HG02623 (cell line): Measurements from ENCODE around the gene CZIB.

ENCODE experiments used
- ATAC-seq: cut with Tn5 transposase; IDR thresholded peaks from one replicate; pipeline ENCODE4 v1.9.1; 2021; ENCODE audit warnings: moderate library complexity; ENCODE audit not compliant: unreplicated experiment

The CZIB gene

DNA sequence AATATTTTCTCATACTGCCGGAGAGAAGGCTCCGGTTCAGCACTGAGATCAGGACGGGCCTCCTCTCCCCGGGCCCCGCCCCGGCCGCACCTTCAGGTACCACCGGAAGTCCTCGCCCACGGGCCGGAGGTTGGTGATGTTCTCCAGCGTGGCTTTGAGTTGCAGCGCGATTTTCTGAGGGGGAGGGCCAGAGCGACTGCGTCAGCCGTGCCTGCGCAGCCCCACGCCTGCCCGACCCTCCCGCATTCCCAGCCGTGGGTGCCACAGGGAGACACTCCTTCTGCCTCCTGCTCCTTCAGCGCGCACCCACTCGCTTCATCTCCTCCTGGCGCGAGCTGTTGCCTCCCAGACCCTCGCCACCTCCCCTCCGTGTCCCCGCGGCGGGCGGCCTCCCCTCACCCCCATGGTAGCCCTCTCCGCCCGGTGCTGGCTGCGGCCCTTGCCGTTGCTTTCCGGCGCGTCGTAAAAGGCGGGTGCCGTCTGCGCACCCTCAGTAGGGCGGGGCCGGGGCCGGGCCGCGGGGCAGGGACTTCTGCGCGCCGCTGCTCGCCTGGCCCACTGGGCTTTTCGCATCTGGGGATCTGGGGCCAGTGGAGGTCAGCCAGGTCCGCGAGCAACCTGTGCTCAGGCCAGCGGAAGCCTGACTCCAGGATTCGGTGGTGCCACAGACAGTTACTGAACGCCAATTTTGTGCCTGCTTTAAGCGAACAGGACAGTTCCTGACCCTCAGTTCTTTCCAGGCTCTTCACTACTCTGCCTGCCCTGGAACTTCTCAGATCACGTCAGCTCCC lies at the start of gene CZIB:
Gene CZIB, minus strand, starts transcription at position 464 of the 791 bp plus-strand sequence. Its CDS starts 59 bp downstream, at position 405.
- peak; percentile 89 for ATAC-seq

DNA sequence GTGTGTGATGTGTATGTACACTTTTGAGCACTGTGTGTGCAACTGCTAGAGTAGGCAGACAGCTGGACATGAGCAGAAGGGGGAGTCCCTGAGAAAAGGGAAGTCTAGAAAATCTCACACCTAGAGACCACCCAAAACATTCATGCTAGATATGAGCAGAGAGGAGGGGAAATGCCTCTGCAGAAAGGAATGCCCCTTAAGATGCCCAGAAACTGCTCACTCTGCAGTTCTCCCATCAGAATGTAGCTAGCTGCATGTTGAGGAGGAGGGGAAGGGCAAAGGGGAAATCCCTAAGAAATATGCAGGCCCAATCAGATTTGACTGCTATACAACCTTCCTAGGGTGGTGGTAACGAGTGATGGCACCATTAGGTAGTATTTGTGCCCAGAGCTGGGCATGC lies 49.7 kb upstream of the CZIB start:
- ATAC-seq = no peak

DNA sequence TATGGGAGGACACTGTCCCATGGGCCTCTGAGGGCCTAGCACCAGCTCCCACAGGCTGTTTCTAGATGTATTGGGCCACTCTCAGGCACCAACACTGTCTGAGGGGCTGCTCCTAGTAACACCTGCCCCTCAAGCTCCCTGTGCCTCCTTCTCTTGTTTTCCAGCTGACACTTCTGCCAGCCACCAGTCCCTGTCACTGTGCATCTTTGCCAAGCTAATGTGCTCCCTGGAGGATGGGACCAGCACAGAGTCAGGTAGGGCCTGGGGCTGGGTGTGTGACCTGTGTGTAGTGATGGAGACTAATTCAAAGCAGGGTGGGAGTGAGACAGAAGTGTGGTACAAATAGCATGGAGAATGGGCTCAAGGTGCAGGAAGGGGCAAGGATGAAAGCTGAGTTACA lies 47.3 kb upstream of the CZIB start:
- ATAC-seq = no peak

DNA sequence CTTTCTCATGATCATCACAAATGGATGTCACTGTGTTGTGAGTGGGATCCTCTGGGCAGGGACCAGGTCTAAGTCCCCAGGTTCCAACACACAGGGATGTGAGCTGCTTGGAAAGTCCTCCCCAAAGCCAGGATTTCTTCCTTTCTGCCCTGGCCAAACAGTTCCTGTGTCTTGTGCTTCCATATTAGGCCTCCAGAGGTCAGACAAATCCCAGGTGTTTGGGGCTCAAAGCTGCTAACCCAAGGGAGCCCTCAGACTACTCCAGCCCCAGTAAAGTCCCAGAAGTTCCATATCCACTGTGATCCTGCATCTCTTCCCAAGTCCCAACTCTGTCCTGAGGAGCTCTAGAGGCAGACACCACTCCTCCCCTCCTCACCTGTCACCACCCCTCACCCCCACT lies 45.6 kb upstream of the CZIB start:
- no peak for ATAC-seq

DNA sequence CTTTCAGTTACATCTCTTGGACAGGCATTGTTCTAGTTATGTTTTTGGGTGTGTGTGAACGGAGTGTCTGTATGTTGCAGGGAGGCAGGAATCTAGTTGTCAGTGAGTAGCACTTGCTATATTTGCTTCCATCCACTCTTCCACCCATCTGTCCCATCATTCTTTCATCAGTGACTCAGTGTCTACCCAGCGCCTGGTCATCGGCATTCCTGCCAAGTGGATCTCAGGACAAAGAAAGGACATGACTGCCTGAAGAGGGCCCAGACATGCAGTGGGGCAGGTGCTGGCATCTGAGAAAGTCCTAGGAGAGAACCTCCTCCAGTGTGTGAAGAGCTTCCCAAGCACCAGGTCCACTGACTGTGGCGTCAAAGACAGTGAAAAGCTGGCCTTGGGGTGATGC lies 45.1 kb upstream of the CZIB start:
- ATAC-seq = no peak

DNA sequence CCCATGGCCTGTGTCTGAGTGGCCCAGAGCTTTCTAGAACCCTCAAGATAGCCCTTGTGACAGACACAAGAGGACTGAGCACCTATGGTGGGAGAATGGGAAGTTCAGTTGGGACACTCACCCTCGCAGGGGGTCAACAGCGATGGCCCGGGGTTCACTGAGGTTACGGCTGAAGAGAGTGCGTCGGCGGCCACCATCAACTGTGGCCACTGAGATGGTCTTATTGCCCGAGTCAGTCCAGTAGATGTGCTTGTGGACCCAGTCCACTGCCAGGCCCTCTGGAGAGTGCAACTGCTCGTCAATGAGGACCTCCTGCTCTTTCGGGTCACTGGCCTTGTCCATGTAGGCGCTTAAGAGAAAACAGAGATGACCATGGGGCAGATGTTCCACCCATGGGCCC lies 43.6 kb upstream of the CZIB start:
- no peak for ATAC-seq

DNA sequence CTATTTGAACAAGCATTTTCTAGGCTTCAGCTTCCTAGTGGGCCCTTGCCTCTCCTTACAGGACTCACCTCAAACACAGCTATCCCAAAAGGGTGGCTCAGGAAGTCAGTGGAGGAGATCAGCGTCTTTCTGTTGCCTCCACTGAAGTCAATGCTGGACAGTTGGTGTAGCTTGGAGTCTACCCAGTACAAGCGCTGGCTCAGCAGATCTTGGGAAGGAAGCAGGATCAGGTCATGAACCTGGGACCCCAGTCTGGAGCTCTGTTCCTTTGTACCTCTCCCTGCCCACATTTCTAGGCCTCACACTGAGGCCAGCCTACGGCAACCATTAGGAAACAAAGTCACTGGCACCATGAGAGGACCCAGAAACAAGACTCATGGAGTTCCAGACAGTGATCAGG lies 41.6 kb upstream of the CZIB start:
- no peak for ATAC-seq

DNA sequence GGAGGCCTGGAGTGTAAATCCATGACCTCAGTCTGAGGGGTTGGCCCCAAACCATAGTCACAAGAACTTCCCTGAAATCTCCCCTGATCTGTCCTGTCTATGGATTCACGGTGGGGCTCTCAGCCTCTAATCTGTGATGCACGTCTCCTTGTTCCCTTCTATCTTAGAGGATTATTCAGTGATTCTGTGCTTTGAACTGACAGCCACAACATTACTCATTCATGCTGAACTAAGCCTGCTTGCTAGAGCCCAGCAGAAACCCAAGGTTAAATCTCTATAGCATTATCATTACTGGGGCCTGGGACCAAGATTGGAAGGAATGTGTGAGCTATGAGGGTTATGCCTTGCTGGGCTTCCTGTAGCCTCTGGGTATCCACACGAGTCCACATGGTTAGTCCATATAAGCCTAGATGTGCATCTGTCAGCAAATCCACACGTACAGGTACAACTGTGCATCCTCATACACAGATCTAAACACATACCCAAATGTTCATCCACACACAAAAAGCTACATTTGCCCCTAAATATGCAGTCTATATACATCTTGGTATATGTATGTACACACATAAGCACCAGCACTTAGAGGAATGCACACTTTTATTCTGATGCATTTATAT lies 40.3 kb upstream of the CZIB start:
- no peak for ATAC-seq

DNA sequence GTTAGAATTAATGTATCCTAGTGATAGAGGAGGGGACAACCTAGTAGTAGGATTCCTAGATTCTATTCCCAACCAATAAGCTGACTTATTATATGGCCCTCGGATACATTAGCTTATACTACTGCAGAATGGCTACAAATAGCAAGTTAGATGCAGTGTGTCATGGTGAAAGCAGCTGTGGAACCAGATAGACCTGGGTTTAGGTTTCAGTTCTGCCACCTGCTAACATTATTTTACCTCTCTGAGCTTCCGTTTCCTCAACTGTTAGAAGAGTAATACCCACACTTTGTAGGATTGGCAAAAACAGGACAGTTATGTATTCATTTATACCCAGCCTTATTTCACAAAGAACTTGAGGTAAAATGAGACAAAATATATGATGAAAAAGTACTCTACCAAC lies 39.5 kb upstream of the CZIB start:
- no peak for ATAC-seq

DNA sequence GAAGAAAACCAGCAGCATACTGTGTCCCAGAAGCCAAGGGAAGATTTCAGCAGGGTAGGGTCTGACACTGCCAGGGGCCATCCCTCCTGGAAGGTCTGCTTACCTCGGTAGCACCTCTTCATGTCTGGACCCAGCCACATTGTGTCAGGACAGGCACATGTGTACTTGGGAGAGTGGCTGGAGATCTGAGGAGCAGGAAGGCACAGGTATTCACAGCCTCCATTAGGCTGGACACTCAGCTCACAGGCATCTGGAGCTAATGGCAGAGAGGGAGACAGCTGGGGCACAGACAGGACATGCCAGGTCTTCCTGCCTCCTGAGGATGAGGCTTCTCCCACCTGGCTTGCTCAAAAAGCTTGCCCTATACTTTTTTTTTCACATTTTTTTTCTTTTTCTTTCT lies 37.8 kb upstream of the CZIB start:
- ATAC-seq = no peak

DNA sequence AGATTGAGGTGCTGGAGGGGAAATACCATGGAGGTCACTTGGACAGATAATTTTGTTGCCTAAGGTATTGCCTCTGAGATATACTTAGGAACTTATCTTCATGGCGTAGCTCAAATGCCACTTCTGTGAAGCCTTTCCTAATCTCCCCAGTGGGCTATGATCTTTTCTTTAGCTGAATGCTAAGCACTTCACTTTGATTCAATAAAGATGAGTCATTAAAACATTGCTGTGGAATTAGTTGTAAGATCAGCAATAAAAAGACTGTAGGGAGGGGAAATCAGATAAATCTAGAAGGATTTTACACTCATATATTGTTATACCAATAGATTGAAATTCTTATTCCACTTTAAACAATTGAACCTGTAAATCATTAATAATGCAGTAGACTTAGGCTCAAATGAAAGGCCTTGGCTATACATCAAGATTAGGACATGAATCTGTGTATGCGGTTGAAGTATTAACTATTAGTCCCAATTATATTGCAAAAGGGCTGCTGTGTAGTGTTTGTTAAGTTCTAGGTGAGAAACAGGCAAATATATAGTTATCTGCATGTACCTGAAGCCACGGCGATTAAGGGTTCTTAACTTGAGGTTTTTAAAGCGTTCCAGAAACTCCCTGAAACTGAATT lies 37.1 kb upstream of the CZIB start:
- no peak for ATAC-seq

DNA sequence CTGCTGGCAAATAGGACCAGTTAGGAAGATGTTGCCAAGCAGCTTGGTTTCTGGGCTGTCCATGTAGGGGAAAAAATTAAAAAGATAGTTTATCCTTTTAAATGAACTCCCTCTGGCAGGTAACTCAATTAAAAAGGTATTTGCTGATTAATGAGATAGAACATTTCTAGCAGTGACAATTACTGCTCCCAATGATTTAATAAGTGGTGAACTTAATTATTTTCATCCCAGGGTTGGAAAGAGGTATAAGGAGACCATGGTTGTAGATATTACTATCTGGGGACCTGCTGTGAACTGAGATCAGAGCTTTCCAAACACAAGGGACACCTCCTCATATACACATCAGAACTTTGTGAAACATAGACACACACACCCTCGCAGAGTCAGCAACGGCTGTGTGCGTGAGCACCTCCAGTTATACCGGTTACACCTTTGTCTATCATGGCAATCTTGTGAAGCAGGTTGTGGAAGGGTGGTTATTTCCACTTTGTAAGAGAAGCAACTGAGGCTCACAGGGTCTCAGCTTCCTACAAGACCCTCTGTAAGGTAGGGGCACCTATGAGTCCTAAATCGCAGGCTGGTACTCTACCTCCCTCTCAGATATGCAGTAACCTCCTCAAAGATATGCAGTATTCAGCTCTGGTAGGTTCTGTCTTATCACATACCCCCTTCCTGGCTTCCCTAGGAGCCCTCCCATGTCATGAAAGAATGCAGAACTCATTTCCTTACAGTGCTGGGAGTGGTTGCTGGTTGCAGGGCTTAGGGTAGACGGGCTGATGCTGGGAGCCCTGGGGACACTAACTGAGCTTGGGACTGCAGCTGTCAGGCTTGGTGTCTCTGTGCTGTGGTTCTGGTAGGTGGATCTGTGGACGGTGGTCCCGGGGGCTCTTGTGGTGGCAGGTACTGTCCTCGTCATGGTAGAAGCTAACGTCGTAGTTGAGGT lies 36.3 kb upstream of the CZIB start:
- no peak for ATAC-seq

DNA sequence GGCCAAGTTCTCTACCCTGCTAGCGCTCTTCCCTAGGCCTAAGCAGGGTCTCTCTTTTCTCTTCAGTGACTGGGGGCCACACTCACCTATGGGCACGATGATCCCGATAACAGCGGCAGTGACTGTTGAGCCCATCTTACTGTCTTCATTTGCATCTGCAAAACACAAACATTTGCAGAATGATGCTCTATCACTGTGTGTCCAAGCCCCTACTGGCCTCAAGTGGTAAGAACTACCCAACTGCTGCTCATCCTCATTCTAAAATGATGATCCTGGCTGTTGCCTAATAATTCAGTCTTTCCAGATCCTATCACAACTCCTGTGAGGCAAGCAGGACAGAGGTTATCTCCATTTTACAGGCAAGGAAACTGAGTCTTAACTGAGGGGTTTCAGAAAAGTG lies 34.6 kb upstream of the CZIB start:
- no peak for ATAC-seq

DNA sequence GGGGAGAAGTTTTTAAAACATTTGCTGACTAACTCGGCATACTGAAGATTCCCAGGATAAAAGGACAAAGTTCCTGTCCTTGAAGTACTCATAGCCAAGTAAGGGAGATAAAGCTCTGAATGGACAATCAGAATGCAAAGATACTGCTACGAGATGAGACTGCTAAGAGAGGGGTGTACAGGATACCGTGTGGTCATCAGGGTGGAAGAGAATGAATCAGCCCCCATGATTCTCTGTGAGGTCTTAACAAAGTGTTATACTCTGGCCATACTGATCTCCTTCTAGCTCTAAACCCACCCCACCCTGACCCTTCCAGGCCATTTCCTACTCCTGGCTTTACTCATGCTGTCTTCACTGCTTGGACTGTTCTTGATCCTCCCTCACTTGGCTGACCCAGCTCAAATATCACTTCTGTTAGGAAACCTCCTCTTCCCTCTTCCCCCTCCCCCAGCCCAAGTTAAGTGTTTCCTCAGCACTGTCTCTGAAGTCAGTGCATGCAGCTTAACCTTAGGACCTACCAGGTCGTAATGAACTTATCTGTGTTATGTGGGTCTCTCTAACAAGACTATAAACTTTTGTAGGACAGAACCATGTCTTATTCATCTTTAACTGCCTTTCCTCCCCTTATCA lies 33.7 kb upstream of the CZIB start:
- ATAC-seq = no peak

DNA sequence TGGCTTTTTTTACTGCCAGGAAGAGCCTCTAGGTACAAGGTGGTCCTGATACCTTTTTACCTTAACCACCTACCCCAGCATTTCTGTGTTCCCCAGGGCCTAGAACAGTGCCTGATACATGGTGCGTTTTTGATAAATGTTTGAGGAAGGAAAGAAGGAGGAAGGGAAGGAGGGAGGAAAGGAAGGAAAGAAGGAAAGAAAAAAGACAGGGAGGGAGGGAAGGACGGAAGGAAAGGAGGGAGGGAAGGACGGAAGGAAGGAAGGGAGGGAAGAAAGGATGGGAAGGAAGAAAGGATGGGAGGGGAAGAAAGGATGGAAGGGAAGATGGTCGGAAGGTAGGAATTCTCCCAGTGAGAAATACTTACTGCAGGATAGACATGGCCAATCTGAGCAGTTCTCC lies 29.9 kb upstream of the CZIB start:
- no peak for ATAC-seq

DNA sequence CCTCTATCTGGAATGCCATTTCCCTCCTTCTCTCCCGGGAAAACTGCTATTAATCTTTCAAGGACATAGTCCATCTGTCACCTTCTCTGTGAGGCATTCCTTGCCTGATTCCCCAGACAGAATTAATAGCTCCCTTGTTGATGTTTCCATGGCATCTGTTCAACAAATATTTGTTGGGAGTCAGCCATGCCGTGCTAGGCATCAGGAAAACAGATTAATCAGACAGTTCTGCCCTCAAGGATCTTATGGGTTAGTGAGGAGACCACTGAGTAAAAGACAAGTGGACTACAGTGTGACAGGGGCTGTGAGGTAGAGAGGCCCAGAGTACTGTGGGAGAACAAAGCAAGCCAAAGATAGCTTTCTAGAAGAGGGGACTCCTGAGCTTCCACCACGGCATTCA lies 29.3 kb upstream of the CZIB start:
- ATAC-seq = no peak

DNA sequence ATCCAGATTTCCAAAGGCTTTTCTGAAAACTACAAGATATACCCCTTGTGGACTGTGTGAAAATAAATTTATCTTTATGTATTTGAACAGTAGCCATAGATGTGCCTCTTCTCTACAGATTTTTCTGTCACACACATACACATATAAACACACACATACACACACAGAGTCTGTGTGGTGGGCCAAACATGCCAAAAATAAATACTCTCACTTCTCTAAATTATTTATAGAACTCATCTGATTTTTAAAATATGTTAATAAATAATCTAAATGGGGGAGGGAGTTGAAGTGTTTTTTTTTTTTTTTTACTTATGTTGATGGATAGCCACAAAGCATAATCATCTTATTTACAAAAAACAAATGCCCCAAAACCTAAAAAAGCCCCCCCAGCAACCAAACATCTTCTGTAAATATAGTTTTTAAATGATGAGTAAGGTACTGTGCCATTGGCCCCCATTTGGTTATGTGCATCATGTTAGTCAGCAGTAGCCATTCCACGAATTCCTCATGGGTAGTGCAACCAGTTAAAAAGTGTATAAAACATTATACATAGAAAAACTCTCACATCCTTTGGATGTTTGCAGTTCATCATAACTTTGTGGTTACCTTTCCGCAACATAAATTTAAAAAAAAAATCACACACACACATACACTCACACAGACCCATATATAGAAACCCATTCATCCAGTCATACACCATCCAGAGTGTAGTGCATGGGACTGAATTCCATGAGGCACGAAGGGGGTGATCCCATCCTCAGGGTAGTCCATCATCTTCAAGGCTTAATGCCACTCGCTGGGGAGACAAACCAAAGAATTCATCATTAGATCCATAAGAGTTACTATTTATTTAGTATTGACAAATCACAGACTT lies 26.1 kb upstream of the CZIB start:
- no peak for ATAC-seq

DNA sequence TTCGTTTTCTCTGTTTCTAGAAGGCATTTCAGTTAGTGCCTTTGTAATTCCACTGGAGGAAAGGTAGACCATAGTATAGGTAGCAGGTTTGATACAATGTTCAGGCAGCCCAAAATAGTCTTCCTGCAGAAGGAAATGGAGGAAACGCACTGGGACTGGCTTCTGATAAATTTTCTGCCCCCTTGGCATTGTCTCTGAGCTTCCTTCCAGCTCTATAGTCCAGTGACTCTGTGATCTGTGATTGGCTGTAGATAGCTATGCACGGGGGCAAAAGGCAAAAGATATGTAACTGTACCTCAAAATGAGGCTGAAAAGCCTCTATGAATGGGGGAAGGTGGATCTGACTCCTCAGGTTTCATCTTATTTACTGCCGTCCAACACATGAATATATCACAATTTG lies 23.7 kb upstream of the CZIB start:
- no peak for ATAC-seq

DNA sequence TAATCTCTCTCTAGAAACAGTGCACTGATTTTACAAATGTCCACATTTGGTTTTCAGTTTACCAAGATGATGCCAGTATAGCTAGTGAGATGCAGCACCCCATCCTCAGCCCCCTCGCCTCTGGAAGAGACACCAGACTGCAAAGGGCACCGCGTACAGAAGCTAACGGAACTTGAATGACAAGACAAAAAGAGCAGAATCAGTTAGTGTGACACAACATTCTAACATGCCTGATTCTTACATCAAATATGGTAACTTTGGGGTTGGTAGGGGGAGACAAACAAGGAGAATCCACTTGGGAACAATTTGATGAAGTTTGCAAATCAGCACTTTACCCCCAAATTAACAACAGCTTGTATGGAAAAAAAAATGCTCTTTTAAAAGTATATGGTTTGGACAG lies 21.9 kb upstream of the CZIB start:
- no peak for ATAC-seq

DNA sequence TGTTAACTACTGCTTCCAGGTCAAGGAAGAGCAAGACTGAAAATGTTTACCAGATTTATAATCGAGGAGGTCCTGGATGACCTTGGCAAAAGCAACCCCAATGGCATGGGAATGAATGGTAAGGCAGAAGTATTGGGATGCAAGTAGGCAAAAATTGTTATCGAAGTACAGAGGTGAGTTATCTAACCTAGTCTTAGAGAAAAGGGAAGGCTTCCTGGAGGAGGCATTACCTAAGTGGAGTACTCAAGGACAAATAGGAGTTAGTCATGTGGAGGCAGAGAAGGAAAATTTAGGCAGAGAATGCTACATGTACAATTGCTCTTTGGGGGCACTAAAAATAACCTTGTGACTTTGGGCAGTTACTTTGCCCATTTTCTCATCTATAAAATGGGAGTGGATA lies 21.4 kb upstream of the CZIB start:
- no peak for ATAC-seq
